ENCODE measurements around the gene UBD. TPM values are rescaled to one million over a fixed set of nuclear protein-coding genes. Genes with fewer than 3 reads are reported as not detected.

The UBD gene
- total RNA-seq, 4 donors from 2014 or later, result 0.31 to 0.47 (median 0.40) TPM; not detected in 1

DNA sequence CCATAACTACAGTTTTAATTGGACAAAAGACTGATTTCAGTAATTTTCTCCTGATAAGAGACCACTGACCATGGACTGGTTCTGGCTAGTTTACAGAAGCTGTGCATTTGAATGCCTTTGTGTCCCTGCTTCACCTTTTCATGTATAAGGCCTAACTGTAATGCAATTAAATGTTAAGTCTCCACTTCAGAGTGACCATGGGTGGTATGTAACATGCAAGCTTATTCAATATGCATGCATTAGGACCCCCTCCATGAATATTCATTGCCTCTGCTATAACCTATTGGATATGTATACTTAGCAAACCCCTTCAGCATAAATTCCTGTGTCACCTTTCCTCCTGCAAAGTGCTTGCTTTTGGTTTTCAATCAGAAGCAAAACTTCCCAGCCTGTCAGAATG, 2.2 kb downstream of the UBD start:
- TF ChIP-seq POLR2A (IDR thresholded peaks at IDR 0.05) (no peak), EP300 (IDR thresholded peaks at IDR 0.05) (no peak), POLR2AphosphoS5 (IDR thresholded peaks at IDR 0.05) (no peak), CTCF (IDR thresholded peaks at IDR 0.05) (no peak)
- no peaks in the 10 kb centered on the region for H3K9me3 ChIP-seq
- H3K27ac ChIP-seq, result no peak overlapping the region
- peaks cover 0 to 21% (median 12%) of the 10 kb centered on the region in 3 donors for H3K4me1 ChIP-seq
- H3K36me3 ChIP-seq, result no peaks in the 10 kb centered on the region
- H3K4me3 ChIP-seq, result no peak overlapping the region
- no peak for ATAC-seq
- peaks cover 66% of the 10 kb centered on the region for H3K27me3 ChIP-seq

DNA sequence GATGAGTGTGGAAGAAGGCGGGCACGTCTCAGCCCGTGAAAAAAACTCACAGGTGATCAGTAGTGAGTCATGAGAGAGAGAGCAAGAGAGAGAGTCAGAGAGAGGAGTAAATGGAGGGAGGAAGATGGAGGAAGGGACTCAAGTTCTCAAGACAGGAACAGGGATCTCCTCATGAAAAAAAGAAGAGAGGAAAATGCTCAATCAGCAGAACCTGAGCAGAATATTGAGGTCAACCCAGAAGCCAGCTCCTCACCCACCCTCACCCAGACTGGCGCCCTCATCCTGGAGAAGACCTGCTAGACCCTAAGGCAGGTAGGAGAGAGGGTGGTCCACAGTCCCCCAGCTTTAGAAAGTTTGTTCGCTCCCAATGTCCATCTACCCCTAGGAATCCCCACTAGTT, 4.8 kb downstream of the UBD start:
- Histone ChIP-seq H3K27me3 (peaks cover 60% of the 10 kb centered on the region), H3K4me1 (peaks cover 0 to 22% (median 12%) of the 10 kb centered on the region in 3 donors), H3K9me3 (no peaks in the 10 kb centered on the region), H3K36me3 (no peaks in the 10 kb centered on the region), H3K4me3 (no peak overlapping the region), H3K27ac (no peak overlapping the region)
- TF ChIP-seq EP300 (IDR thresholded peaks at IDR 0.05), result no peak
- TF ChIP-seq CTCF (IDR thresholded peaks at IDR 0.05), result no peak
- no peak for TF ChIP-seq POLR2A (IDR thresholded peaks at IDR 0.05)
- TF ChIP-seq POLR2AphosphoS5 (IDR thresholded peaks at IDR 0.05), result no peak
- WGBS, 2 donors (ENCODE audit: low coverage in 1 of 2), result 88 to 100% methylated on average over 1 to 5 of the region's 5 CpGs
- no peak for ATAC-seq

GRCh38 chr6:29553268-29554057, 6.1 kb downstream of the UBD start:
- TF ChIP-seq POLR2AphosphoS5 (IDR thresholded peaks at IDR 0.05) (peak; percentile 48), CTCF (IDR thresholded peaks at IDR 0.05) (peak in 1 of 4 experiments; percentile 29), POLR2A (IDR thresholded peaks at IDR 0.05) (no peak), EP300 (IDR thresholded peaks at IDR 0.05) (no peak)
- H3K4me1 ChIP-seq, result peaks cover 0 to 22% (median 12%) of the 10 kb centered on the region in 3 donors
- H3K4me3 ChIP-seq, result peak overlapping the region; percentile 7 to 51
- WGBS, 2 donors (ENCODE audit: low coverage in 1 of 2), result 0% methylated on average over 5 of the region's 83 CpGs; no CpG with 5 or more reads in 1 of the 2 donors
- no peaks in the 10 kb centered on the region for H3K9me3 ChIP-seq
- peak overlapping the region in 3 of 4 donors; percentile 25 to 50 (median 49) for H3K27ac ChIP-seq
- peak; percentile 91 for ATAC-seq
- H3K36me3 ChIP-seq, result no peaks in the 10 kb centered on the region
- H3K27me3 ChIP-seq, result peaks cover 54% of the 10 kb centered on the region

DNA sequence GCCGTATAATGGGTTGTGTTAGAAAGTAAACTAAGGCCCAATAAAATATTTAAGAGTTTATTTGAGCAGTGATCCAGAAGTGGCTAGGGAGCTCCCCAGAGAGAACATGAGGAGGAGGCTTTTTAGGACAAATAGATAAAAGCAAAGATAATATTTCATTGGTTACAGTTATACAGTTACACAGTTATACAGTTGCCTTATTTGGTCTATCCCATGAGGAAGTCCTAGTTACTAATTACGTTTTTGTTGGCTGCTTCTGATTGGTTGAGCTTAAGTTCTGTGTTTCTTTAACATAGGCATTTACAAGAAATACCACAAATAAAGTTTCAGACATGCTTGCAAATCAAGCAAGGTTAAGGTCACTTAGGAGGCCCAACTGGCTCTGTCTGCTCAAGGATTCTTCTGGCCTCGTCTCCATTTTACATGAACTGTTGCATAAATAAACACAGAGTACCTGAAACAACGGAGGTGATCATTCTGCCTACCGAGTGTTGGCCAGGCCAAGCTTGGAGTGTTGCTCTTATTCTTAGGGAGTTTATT, 7.0 kb downstream of the UBD start:
- H3K27ac ChIP-seq, result peak overlapping the region in 2 of 4 donors; percentile 49 to 50
- 17 to 20% methylated on average over 5 of the region's 5 CpGs for WGBS, 2 donors (ENCODE audit: low coverage in 1 of 2)

More for the DNA sequence above, 7.0 kb downstream of the UBD start:
- H3K4me3 ChIP-seq, result peak overlapping the region; percentile 7 to 51
- no peaks in the 10 kb centered on the region for H3K9me3 ChIP-seq
- peaks cover 48% of the 10 kb centered on the region for H3K27me3 ChIP-seq
- TF ChIP-seq EP300 (IDR thresholded peaks at IDR 0.05) (no peak), POLR2A (IDR thresholded peaks at IDR 0.05) (no peak), CTCF (IDR thresholded peaks at IDR 0.05) (no peak), POLR2AphosphoS5 (IDR thresholded peaks at IDR 0.05) (no peak)
- no peaks in the 10 kb centered on the region for H3K36me3 ChIP-seq
- peak; percentile 68 for ATAC-seq
- H3K4me1 ChIP-seq, result peaks cover 0 to 22% (median 12%) of the 10 kb centered on the region in 3 donors
